Measurements from ENCODE around the gene SLC25A18.

Gene SLC25A18

DNA sequence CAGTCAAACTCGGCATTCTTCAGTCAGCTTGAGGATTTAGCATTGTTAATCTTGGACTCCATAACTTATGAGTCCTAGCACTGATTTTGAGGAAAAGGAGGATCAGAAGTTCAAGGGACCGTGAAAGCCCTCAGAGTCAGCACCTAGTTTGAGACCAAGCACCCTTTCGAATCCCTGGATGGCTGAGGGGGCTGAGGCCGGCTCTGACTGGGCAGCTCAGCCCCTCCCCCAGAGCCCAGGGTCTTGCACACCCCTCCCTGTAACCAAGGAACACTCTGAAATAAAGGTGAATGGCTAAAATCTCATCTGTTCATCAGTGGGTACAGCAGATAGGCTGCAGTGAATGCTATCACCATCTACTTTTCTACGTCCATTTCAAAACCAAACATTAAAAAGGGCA, 27.3 kb downstream of the SLC25A18 start:
- POLR2A ChIA-PET, result no interaction called here
- CTCF ChIA-PET, result no interaction called here
- DNase-seq (ENCODE audit: extremely low spot score), result no peak
- TF ChIP-seq, protein P1, sequence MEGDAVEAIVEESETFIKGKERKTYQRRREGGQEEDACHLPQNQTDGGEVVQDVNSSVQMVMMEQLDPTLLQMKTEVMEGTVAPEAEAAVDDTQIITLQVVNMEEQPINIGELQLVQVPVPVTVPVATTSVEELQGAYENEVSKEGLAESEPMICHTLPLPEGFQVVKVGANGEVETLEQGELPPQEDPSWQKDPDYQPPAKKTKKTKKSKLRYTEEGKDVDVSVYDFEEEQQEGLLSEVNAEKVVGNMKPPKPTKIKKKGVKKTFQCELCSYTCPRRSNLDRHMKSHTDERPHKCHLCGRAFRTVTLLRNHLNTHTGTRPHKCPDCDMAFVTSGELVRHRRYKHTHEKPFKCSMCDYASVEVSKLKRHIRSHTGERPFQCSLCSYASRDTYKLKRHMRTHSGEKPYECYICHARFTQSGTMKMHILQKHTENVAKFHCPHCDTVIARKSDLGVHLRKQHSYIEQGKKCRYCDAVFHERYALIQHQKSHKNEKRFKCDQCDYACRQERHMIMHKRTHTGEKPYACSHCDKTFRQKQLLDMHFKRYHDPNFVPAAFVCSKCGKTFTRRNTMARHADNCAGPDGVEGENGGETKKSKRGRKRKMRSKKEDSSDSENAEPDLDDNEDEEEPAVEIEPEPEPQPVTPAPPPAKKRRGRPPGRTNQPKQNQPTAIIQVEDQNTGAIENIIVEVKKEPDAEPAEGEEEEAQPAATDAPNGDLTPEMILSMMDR (IDR thresholded peaks at IDR 0.05; ENCODE audit: control extremely low read depth, extremely low read depth, low read depth, missing control alignments), result no peak

GRCh38 chr22:17592201-17592600, 28.9 kb downstream of the SLC25A18 start:
- DNase-seq (ENCODE audit: extremely low spot score), result no peak
- POLR2A ChIA-PET, result interaction anchor here (0.7 kb wide), 1 partner anchor 14 kb away, joined by 4 read pairs; no protein-coding TSS in a partner anchor
- CTCF ChIA-PET, result no interaction called here
- TF ChIP-seq, protein P1 (IDR thresholded peaks at IDR 0.05; ENCODE audit: control extremely low read depth, extremely low read depth, low read depth, missing control alignments), result no peak

DNA sequence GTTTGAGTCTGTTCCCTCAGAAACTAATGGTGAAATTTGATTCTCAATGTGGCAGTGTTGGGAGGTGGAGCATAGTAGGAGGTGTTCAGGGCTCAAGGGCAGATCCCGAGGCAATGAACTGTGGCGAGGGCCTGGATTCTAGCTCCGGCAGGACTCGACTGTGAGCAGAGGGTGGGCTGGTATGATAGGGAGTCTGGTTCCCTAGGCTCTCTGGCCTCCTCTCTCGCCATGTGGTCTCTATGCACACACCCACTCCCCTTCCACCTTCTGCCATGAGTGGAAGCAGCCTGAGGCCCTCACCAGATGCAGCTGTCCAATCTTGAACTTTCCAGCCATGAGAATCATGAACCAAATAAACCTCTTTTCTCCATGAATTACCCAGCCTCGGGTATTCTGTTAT, 32.9 kb downstream of the SLC25A18 start:
- CTCF ChIA-PET, result no interaction called here

DNA sequence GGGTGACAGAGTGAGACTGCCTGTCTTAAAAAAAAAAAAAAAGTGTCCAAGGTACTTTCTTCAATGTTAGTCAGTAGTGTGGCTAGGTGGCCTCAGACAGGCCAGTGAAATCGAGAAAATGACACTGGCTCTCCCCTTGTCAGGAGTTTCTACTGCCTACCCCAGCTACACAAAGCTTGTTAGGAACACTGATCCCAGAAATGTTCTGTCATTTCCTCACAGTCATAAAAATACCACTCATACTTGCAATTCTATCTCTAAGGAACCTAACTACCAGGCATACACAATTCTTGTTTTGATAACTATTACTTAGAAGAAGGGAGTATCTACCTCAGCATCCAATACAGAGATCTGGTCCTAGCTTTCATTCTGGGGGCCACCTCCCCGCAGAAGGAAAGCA, 33.9 kb downstream of the SLC25A18 start:
- CTCF ChIA-PET, result interaction anchor here (0.8 to 1.0 kb wide), 2 partner anchors 16 to 39 kb away, joined by 3 read pairs; no protein-coding TSS in a partner anchor
- TF ChIP-seq, protein P1 (IDR thresholded peaks at IDR 0.05; ENCODE audit: control extremely low read depth, extremely low read depth, low read depth, missing control alignments), result no peak
- no peak for DNase-seq (ENCODE audit: extremely low spot score)
- POLR2A ChIA-PET, result no interaction called here

More for the DNA sequence above, 32.9 kb downstream of the SLC25A18 start:
- POLR2A ChIA-PET, result no interaction called here
- no peak for DNase-seq (ENCODE audit: extremely low spot score)
- TF ChIP-seq, protein P1 (IDR thresholded peaks at IDR 0.05; ENCODE audit: control extremely low read depth, extremely low read depth, low read depth, missing control alignments), result no peak

DNA sequence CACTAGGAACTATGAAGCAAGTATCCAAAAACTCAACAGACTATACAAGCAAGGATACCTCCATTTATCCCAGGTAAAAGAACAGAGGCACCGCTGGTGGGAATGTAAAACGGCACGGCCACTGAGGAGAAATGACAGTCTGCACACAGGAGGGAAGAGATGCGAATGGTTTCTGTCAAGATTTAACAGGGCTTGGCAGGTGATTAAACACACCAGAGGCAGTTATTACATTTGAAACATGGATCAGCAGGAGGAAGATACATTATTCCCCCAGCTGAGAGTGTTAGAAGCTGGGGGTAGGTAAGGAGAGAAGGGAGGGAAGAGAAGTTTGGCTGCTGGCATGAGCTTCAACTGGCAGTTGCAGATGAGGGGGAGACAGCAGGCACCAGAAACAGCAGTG, 35.0 kb downstream of the SLC25A18 start:
- CTCF ChIA-PET, result interaction anchor here (0.7 to 1.0 kb wide), 3 partner anchors 11 to 40 kb away, joined by 3 read pairs; no protein-coding TSS in a partner anchor
- no peak for DNase-seq (ENCODE audit: extremely low spot score)
- TF ChIP-seq, protein P1 (IDR thresholded peaks at IDR 0.05; ENCODE audit: control extremely low read depth, extremely low read depth, low read depth, missing control alignments), result no peak
- POLR2A ChIA-PET, result no interaction called here

DNA sequence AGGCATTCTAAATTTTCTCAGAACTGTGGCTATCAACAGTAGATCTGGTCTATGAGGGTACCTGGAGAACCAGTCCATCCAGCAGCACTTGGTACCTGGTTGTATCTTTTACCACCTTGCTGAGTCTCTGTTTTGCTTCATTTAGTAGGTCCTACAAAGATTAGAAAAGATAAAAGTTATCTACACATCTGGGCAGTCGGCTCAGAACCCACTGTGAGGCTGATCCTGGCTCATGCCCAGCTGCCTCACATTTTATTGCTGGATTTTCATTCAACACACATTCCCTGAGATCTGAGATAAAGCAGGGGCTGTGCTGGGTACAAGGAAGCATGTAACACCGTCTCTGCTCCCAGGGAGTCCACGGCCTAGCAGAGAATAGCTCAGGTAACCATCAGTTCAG, 37.7 kb downstream of the SLC25A18 start:
- POLR2A ChIA-PET, result no interaction called here
- CTCF ChIA-PET, result interaction anchor here (0.8 to 1.2 kb wide), 2 partner anchors 20 to 42 kb away, joined by 3 read pairs; no protein-coding TSS in a partner anchor
- TF ChIP-seq, protein P1 (IDR thresholded peaks at IDR 0.05; ENCODE audit: control extremely low read depth, extremely low read depth, low read depth, missing control alignments), result no peak
- DNase-seq (ENCODE audit: extremely low spot score), result no peak

DNA sequence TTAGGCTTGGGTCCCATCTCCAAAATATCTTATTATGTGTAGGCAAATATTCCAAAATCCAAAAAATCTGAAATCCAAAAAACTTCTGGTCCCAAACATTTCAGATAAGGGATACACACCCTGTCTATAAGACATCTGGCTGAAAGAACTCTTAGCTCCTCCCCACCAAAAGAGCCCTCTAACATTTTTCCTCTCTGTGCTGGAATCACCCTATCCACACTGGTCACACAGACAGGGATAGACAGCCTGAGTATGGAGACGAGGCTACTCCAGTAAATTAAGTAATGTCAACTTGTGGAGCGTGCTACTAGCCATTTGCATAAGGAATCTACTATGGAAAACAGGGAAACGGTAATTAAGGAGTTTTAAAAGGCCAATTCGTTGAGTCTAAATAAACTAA, 40.4 kb downstream of the SLC25A18 start:
- TF ChIP-seq, protein P1 (IDR thresholded peaks at IDR 0.05; ENCODE audit: control extremely low read depth, extremely low read depth, low read depth, missing control alignments), result no peak
- CTCF ChIA-PET, result no interaction called here
- POLR2A ChIA-PET, result no interaction called here
- DNase-seq (ENCODE audit: extremely low spot score), result no peak

All from GM10248 (cell line).